ENCODE results near the gene CXCR3.

- TF ChIP-seq PREB (CRISPR knock-in tag; IDR thresholded peaks at IDR 0.05) (no peak), ZNF776 (CRISPR knock-in tag; IDR thresholded peaks at IDR 0.05) (no peak), CBFB (CRISPR knock-in tag; IDR thresholded peaks at IDR 0.05) (no peak), CTCF (CRISPR knock-in tag; IDR thresholded peaks at IDR 0.05) (no peak), SMC3 (IDR thresholded peaks at IDR 0.05; ENCODE audit: low read length) (no peak), ZNF670 (CRISPR knock-in tag; IDR thresholded peaks at IDR 0.05; ENCODE audit: borderline replicate concordance) (no peak), EZH2 (conservative IDR thresholded peaks at IDR 0.05; ENCODE audit: low read depth, low read length) (no peak), POLR2A (IDR thresholded peaks at IDR 0.05; ENCODE audit: insufficient read depth in 1 of 2, low read depth in 2 of 2, low read length in 2 of 2) (no peak), FOXA1 (IDR thresholded peaks at IDR 0.05) (no peak), FOXA1 (CRISPR knock-in tag; IDR thresholded peaks at IDR 0.05) (no peak), ZNF510 (CRISPR knock-in tag; IDR thresholded peaks at IDR 0.05; ENCODE audit: low read depth) (no peak)
Observed at GRCh38 chrX:71609095-71609750, 9.1 kb downstream of the CXCR3 start.

All from HepG2 (cell line).